A549 (cell line): ENCODE data around the gene TXNL4A.

Experiments used
- EP300 ChIP-seq, 2 experiments: fragments of >200 bp; sonication (Bioruptor Twin); formaldehyde crosslinking; IDR thresholded peaks; 2 replicates in 1 of 2; 3 replicates in 1 of 2; pipeline ENCODE4 v1.6.1; 2016 to 2017
- MYC ChIP-seq: IDR thresholded peaks from 2 replicates; pipeline ENCODE4 v1.6.1; 2012; ENCODE audit warnings: mild to moderate bottlenecking, inconsistent platforms, low read length, improper control_type of control experiment, borderline replicate concordance
- NR3C1 ChIP-seq: fragments of >200 bp; sonication (Bioruptor Twin); formaldehyde crosslinking; IDR thresholded peaks from 3 replicates; pipeline ENCODE4 v1.6.1; 2017
- POLR2A ChIP-seq: IDR thresholded peaks from 2 replicates; pipeline ENCODE4 v1.6.1; 2012; ENCODE audit warnings: mild to moderate bottlenecking, low read length
- RCOR1 ChIP-seq: fragments of 150-350 bp; IDR thresholded peaks from 2 replicates; pipeline ENCODE4 v1.6.1; 2014; ENCODE audit warnings: antibody characterized with exemption, low read length, low read depth
- RFX5 ChIP-seq: fragments of 450-650 bp; IDR thresholded peaks from 2 replicates; pipeline ENCODE4 v1.7.1; 2014; ENCODE audit warnings: antibody characterized with exemption, mild to moderate bottlenecking, moderate library complexity
- TF ChIP-seq, protein P1 (sequence below): fragments of >200 bp; sonication (Bioruptor Twin); formaldehyde crosslinking; IDR thresholded peaks from 3 replicates; pipeline ENCODE4 v1.5.1; 2016

DNA sequence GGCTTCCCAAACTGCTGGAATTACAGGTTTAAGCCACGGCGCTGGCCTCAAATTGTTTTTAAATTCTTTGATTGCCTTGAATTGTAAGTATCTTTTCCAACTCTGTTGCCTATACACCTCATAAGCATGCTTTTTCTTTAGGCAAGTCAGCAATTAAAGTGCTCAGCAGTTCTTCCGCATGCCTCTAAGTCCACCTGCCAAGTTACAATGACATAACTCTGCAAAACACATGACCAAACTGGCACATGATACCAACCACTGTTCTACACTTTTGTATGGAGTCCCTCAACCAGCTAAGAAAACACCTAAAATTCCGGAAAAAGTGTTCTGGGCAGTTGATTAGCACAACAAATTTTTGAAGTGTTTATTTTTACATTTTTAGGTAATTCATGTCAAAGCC, 5.1 kb downstream of the TXNL4A start:
- TF ChIP-seq, protein P1, sequence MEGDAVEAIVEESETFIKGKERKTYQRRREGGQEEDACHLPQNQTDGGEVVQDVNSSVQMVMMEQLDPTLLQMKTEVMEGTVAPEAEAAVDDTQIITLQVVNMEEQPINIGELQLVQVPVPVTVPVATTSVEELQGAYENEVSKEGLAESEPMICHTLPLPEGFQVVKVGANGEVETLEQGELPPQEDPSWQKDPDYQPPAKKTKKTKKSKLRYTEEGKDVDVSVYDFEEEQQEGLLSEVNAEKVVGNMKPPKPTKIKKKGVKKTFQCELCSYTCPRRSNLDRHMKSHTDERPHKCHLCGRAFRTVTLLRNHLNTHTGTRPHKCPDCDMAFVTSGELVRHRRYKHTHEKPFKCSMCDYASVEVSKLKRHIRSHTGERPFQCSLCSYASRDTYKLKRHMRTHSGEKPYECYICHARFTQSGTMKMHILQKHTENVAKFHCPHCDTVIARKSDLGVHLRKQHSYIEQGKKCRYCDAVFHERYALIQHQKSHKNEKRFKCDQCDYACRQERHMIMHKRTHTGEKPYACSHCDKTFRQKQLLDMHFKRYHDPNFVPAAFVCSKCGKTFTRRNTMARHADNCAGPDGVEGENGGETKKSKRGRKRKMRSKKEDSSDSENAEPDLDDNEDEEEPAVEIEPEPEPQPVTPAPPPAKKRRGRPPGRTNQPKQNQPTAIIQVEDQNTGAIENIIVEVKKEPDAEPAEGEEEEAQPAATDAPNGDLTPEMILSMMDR = no peak
- TF ChIP-seq POLR2A (no peak), RFX5 (no peak), RCOR1 (no peak), MYC (no peak), EP300 (IDR thresholded peaks at IDR 0.05) (no peak), NR3C1 (no peak)
